Liver (tissue), 9 donors: ENCODE results near the gene PIWIL4. TPM values are rescaled to one million over a fixed set of nuclear protein-coding genes. Genes with fewer than 3 reads are reported as not detected.
"Not testable (repeated sequence)": the region's sequence is repeated elsewhere in the genome, so short reads cannot be mapped to it uniquely, and the experiment has no call there.

Experiments
- DNase-seq: peaks from one replicate; pipeline ENCODE4 v3.0.0-alpha.2; 2017; ENCODE audit warnings: low spot score
- H3K27ac ChIP-seq, 2 donors: one replicate each; pipeline ENCODE4 v1.7.0; 2013; ENCODE audit warnings: inconsistent platforms in 2 of 2, low read length in 2 of 2, control low read depth in 1 of 2, low read depth in 1 of 2, mild to moderate bottlenecking in 1 of 2
- H3K27me3 ChIP-seq, 4 donors: one replicate each; pipeline versions ENCODE4 v1.6.1 to v1.7.0; 2013; ENCODE audit warnings: low read length in 3 of 4, inconsistent platforms in 1 of 4, mild to moderate bottlenecking in 1 of 4, moderate library complexity in 1 of 4; ENCODE audit not compliant: control insufficient read depth in 4 of 4, insufficient read depth in 4 of 4
- H3K36me3 ChIP-seq, 4 donors: one replicate each; pipeline versions ENCODE4 v1.6.1 to v1.7.0; 2013; ENCODE audit warnings: low read length in 3 of 4, mild to moderate bottlenecking in 3 of 4, low read depth in 1 of 4, moderate library complexity in 1 of 4; ENCODE audit not compliant: control insufficient read depth in 4 of 4, insufficient read depth in 3 of 4
- H3K4me1 ChIP-seq, 4 donors: one replicate each; pipeline versions ENCODE4 v1.6.1 to v1.7.0; 2013; ENCODE audit warnings: low read length in 3 of 4, mild to moderate bottlenecking in 3 of 4, moderate library complexity in 1 of 4; ENCODE audit not compliant: control insufficient read depth in 4 of 4, insufficient read depth in 4 of 4
- H3K4me3 ChIP-seq, 3 donors: one replicate each; pipeline versions ENCODE4 v1.6.1 to v1.7.0; 2013; ENCODE audit warnings: low read length in 3 of 3, control low read depth in 1 of 3, low read depth in 1 of 3, mild to moderate bottlenecking in 1 of 3
- H3K9ac ChIP-seq, 2 donors: one replicate each; pipeline ENCODE4 v1.7.0; 2013; ENCODE audit warnings: low read length in 2 of 2, mild to moderate bottlenecking in 2 of 2, moderate library complexity in 2 of 2, control low read depth in 1 of 2, low read depth in 1 of 2
- H3K9me3 ChIP-seq, 4 donors: one replicate each; pipeline versions ENCODE4 v1.6.1 to v1.7.0; 2013; ENCODE audit warnings: low read length in 3 of 4; ENCODE audit not compliant: control insufficient read depth in 4 of 4
- EGR1 ChIP-seq, 2 donors: IDR thresholded peaks; 2 replicates each; pipeline ENCODE4 v1.6.1; 2016 to 2018; ENCODE audit warnings: antibody characterized with exemption in 2 of 2, low read depth in 2 of 2
- FOXA1 ChIP-seq: IDR thresholded peaks from 2 replicates; pipeline ENCODE4 v1.6.1; 2016; ENCODE audit warnings: antibody characterized with exemption
- GABPA ChIP-seq, 2 donors: IDR thresholded peaks in 1 of 2; conservative IDR thresholded peaks in 1 of 2; 2 replicates each; pipeline ENCODE4 v1.6.1; 2016; ENCODE audit warnings: antibody characterized with exemption in 2 of 2, mild to moderate bottlenecking in 1 of 2, moderate library complexity in 1 of 2
- HNF4A ChIP-seq, 2 donors: conservative IDR thresholded peaks; 2 replicates each; pipeline ENCODE4 v1.6.1; 2016; ENCODE audit warnings: antibody characterized with exemption in 2 of 2, mild to moderate bottlenecking in 2 of 2
- HNF4G ChIP-seq: IDR thresholded peaks from 2 replicates; pipeline ENCODE4 v1.6.1; 2016; ENCODE audit warnings: antibody characterized with exemption
- JUND ChIP-seq, 2 donors: IDR thresholded peaks; 2 replicates each; pipeline ENCODE4 v1.6.1; 2016; ENCODE audit warnings: antibody characterized with exemption in 2 of 2
- NR2F2 ChIP-seq: IDR thresholded peaks from 2 replicates; pipeline ENCODE4 v1.6.1; 2016; ENCODE audit warnings: antibody characterized with exemption
- TAF1 ChIP-seq: conservative IDR thresholded peaks from 2 replicates; pipeline ENCODE4 v1.6.1; 2016; ENCODE audit warnings: antibody characterized with exemption, mild to moderate bottlenecking
- WGBS: extraction: QIAGEN DNeasy Blood & Tissue Kit; methylation state at CpG from one replicate; pipeline ENCODE4 v1.1.7; 2013; 5-methylcytosine and 5-hydroxymethylcytosine counted together
- polyA plus RNA-seq, 2 donors: library from polyadenylated mRNA; stranded (reverse) in 1 of 2; unstranded in 1 of 2; fragments of 200-250 nt in 1 of 2; fragments of >200 nt in 1 of 2; fragmentation: Nextera tagmentation in 1 of 2; extraction: Ambion mirVana in 1 of 2; gene quantifications; one replicate each; pipeline versions ENCODE4 v1.2.1 to v1.2.3, GENCODE V29; 2013 to 2015
- total RNA-seq, 2 donors: library from RNA; depleted of rRNA; stranded (reverse); fragments of >200 nt; gene quantifications; one replicate each; pipeline ENCODE4 v1.2.3, GENCODE V29; 2014
- TF ChIP-seq, protein P1 (sequence below): IDR thresholded peaks from 2 replicates; pipeline ENCODE4 v1.6.1; 2016; ENCODE audit warnings: antibody characterized with exemption
- TF ChIP-seq, protein P2 (sequence below): IDR thresholded peaks from 2 replicates; pipeline ENCODE4 v1.6.1; 2016; ENCODE audit warnings: antibody characterized with exemption, mild to moderate bottlenecking
- TF ChIP-seq, protein P3 (sequence below): IDR thresholded peaks from 2 replicates; pipeline ENCODE4 v1.6.1; 2016; ENCODE audit warnings: antibody characterized with exemption
- donor health status: healthy.
- donor health status: healthy.
- donor health status: healthy.
- donor health status: healthy.
- donor health status: healthy.

PIWIL4 gene
- total and polyA plus RNA-seq, 4 donors, result 0.18 to 1.5 (median 0.51) TPM

DNA sequence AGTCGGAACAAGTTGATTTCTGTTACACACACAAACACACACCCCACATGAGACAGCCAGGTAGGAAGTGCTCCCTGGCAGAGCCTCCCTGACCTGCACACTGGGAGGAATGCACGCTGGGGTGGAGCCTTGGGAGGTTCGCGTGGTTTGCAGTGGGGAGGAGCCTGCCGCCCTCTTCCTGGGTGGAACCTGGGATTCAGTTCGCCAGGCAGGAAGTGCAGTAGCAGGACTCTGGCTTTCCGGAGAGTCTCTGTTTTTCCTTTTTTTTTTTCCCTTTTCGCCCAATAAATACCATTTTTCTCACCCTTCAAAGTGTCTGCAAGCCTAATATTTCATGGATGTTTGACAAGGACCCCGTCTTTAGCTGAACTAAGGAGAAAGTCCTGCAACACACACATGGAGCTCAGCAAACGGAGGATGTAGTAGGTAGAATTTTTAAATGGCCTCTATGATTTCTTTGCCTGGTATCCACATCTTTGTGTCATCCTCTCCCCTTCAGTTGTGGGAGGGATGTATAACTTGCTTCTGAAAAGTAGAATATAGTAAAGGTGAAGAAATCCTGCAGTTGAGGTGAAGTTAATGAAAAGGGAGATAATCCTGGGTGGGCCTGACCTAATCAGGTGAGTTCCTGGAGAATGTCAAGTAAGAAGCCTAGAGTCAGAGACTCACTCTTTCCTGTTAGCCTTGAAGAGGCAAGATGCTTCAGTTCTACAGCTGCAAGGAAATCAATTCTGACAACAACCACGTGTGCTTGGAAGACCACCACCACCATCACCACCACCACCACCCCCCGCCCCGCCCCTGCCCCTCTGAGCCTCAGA, 72.9 kb downstream of the PIWIL4 start:
- WGBS, result 83% methylated on average over 13 of the region's 13 CpGs
- H3K4me1 ChIP-seq, result peaks cover 0 to 3% (median 0%) of the 10 kb centered on the region in 4 donors
- TF ChIP-seq EGR1 (IDR thresholded peaks at IDR 0.05; ENCODE audit: low read depth in 2 of 2) (no peak), FOXA1 (no peak), HNF4A (conservative IDR thresholded peaks at IDR 0.05) (no peak), NR2F2 (no peak)
- no peak overlapping the region for H3K9ac ChIP-seq
- no peak overlapping the region for H3K4me3 ChIP-seq
- H3K27me3 ChIP-seq, result peaks cover 0 to 3% (median 0%) of the 10 kb centered on the region in 4 donors
- no peak overlapping the region for H3K27ac ChIP-seq
- no peaks in the 10 kb centered on the region for H3K36me3 ChIP-seq
- DNase-seq, result no peak
- no peaks in the 10 kb centered on the region for H3K9me3 ChIP-seq

DNA sequence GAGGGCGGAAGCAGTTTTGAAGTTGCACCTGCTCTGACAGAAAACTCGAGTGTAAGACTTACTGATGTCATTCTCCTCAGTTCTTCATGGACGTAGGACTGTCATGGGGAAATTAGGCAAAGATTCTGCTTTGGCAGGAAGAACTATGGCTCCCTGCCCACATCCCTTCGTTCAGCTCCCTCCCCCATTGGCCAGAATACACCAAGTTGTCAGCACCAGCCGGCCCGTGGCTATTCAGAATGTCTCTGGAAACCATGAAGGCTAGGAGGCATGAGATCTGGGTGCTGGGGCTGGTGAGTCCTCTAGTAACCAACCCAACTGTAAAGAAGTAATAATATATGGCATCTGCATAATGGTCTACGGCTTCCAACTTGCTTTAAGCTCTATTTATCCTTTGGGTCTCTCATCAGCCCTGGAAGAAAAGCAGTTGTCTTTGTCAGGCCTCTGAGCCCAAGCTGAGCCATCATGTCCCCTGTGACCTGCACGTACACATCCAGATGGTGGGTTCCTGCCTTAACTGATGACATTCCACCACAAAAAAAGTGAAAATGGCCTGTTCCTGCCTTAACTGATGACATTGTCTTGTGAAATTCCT, 74.1 kb downstream of the PIWIL4 start:
- TF ChIP-seq HNF4G (no peak), GABPA (IDR thresholded peaks at IDR 0.05 in 1 of 2, conservative IDR thresholded peaks at IDR 0.05 in 1 of 2) (no peak), TAF1 (no peak), JUND (IDR thresholded peaks at IDR 0.05) (no peak), EGR1 (IDR thresholded peaks at IDR 0.05; ENCODE audit: low read depth in 2 of 2) (no peak)
- TF ChIP-seq, protein P1, sequence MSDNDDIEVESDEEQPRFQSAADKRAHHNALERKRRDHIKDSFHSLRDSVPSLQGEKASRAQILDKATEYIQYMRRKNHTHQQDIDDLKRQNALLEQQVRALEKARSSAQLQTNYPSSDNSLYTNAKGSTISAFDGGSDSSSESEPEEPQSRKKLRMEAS, result no peak
- TF ChIP-seq, protein P2, sequence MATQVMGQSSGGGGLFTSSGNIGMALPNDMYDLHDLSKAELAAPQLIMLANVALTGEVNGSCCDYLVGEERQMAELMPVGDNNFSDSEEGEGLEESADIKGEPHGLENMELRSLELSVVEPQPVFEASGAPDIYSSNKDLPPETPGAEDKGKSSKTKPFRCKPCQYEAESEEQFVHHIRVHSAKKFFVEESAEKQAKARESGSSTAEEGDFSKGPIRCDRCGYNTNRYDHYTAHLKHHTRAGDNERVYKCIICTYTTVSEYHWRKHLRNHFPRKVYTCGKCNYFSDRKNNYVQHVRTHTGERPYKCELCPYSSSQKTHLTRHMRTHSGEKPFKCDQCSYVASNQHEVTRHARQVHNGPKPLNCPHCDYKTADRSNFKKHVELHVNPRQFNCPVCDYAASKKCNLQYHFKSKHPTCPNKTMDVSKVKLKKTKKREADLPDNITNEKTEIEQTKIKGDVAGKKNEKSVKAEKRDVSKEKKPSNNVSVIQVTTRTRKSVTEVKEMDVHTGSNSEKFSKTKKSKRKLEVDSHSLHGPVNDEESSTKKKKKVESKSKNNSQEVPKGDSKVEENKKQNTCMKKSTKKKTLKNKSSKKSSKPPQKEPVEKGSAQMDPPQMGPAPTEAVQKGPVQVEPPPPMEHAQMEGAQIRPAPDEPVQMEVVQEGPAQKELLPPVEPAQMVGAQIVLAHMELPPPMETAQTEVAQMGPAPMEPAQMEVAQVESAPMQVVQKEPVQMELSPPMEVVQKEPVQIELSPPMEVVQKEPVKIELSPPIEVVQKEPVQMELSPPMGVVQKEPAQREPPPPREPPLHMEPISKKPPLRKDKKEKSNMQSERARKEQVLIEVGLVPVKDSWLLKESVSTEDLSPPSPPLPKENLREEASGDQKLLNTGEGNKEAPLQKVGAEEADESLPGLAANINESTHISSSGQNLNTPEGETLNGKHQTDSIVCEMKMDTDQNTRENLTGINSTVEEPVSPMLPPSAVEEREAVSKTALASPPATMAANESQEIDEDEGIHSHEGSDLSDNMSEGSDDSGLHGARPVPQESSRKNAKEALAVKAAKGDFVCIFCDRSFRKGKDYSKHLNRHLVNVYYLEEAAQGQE, result no peak
- TF ChIP-seq, protein P3, sequence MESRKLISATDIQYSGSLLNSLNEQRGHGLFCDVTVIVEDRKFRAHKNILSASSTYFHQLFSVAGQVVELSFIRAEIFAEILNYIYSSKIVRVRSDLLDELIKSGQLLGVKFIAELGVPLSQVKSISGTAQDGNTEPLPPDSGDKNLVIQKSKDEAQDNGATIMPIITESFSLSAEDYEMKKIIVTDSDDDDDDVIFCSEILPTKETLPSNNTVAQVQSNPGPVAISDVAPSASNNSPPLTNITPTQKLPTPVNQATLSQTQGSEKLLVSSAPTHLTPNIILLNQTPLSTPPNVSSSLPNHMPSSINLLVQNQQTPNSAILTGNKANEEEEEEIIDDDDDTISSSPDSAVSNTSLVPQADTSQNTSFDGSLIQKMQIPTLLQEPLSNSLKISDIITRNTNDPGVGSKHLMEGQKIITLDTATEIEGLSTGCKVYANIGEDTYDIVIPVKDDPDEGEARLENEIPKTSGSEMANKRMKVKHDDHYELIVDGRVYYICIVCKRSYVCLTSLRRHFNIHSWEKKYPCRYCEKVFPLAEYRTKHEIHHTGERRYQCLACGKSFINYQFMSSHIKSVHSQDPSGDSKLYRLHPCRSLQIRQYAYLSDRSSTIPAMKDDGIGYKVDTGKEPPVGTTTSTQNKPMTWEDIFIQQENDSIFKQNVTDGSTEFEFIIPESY, result no peak
- no peak overlapping the region for H3K4me3 ChIP-seq
- WGBS, result 72% methylated on average over 8 of the region's 8 CpGs

DNA sequence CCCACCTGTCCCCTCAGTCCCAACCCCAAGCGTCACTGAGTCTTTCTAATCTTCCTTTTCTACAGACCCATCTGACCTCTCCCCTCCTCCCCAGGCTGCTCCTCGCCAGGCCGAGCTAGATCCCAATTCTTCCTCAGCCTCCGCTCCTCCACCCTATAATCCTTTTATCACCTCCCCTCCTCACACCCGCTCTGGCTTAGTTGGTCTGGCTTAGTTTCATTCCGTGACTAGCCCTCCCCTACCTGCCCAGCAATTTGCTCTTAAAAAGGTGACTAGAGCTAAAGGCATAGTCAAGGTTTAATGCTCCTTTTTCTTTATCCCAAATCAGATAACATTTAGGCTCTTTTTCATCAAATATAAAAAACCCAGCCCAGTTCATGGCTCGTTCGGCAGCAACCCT, 76.0 kb downstream of the PIWIL4 start:
- H3K9ac ChIP-seq, H3K4me3 ChIP-seq, DNase-seq, H3K27ac ChIP-seq, H3K27me3 ChIP-seq, H3K9me3 ChIP-seq, H3K36me3 ChIP-seq, H3K4me1 ChIP-seq: not testable (repeated sequence)
- WGBS, result 79% methylated on average over 7 of the region's 8 CpGs

More for the DNA sequence above, 74.1 kb downstream of the PIWIL4 start:
- no peaks in the 10 kb centered on the region for H3K9me3 ChIP-seq
- DNase-seq, result no peak
- H3K36me3 ChIP-seq, result no peaks in the 10 kb centered on the region
- no peak overlapping the region for H3K9ac ChIP-seq
- peaks cover 0 to 3% (median 0%) of the 10 kb centered on the region in 4 donors for H3K27me3 ChIP-seq
- no peak overlapping the region for H3K27ac ChIP-seq
- H3K4me1 ChIP-seq, result peaks cover 0 to 3% (median 0%) of the 10 kb centered on the region in 4 donors
